IgD-negative memory B cell (primary cell): Measurements from ENCODE around the gene TCN1. TPM values are rescaled to one million over a fixed set of nuclear protein-coding genes. Genes with fewer than 3 reads are reported as not detected.
"Not testable (repeated sequence)": the region's sequence is repeated elsewhere in the genome, so short reads cannot be mapped to it uniquely, and the experiment has no call there.

Source experiments
- H3K27ac Mint-ChIP-seq, 3 donors: one replicate each; pipeline ENCODE4 v1.8.0; 2020 to 2022; ENCODE audit warnings: mild to moderate bottlenecking in 3 of 3, mixed read lengths in 3 of 3, moderate library complexity in 1 of 3
- H3K27me3 Mint-ChIP-seq: one replicate; pipeline ENCODE4 v1.8.0; 2021; ENCODE audit warnings: mixed read lengths
- H3K36me3 Mint-ChIP-seq: one replicate; pipeline ENCODE4 v1.8.0; 2020; ENCODE audit warnings: mild to moderate bottlenecking, mixed read lengths
- H3K4me1 Mint-ChIP-seq, 3 donors: one replicate each; pipeline ENCODE4 v1.8.0; 2020 to 2022; ENCODE audit warnings: mixed read lengths in 3 of 3, mild to moderate bottlenecking in 1 of 3
- H3K4me3 Mint-ChIP-seq, 4 donors: one replicate each; pipeline ENCODE4 v1.8.0; 2020 to 2022; ENCODE audit warnings: mild to moderate bottlenecking in 4 of 4, mixed read lengths in 4 of 4, moderate library complexity in 3 of 4
- H3K9me3 Mint-ChIP-seq, 3 donors: one replicate each; pipeline ENCODE4 v1.8.0; 2020 to 2021; ENCODE audit warnings: mixed read lengths in 3 of 3, mild to moderate bottlenecking in 1 of 3
- polyA plus RNA-seq: library from polyadenylated mRNA; unstranded; fragments of 300-500 nt; fragmentation: Illumina TruSeq; gene quantifications from one replicate; pipeline ENCODE4 v1.2.3, GENCODE V29; 2021

TCN1 gene, protein sequence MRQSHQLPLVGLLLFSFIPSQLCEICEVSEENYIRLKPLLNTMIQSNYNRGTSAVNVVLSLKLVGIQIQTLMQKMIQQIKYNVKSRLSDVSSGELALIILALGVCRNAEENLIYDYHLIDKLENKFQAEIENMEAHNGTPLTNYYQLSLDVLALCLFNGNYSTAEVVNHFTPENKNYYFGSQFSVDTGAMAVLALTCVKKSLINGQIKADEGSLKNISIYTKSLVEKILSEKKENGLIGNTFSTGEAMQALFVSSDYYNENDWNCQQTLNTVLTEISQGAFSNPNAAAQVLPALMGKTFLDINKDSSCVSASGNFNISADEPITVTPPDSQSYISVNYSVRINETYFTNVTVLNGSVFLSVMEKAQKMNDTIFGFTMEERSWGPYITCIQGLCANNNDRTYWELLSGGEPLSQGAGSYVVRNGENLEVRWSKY
- polyA plus RNA-seq = not detected

DNA sequence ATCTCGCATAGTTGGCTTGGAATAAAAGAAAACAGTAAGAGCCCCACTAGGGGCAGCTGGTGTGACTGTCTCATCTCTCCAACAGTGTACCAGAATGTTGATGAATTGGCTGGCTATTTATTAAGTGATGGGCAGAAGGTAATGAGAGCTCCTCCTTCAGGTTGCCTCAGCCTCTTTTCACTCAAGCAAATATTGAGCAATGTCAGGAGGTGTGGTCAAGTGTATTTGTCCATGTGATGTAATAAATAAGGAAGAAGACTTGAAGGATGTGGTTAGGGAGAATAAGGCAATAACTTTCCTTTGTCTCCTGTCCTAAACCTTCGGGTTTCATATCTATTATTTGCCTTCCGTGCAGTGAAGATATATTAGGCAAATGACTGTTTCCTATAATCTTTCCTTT lies at the start of gene TCN1:
TCN1 (minus strand) TSS at position 91 of the 400 bp plus-strand sequence; CDS start at position 74, 17 bp downstream.
- peaks cover 0 to 10% (median 2%) of the 10 kb centered on the region in 3 donors for H3K9me3 Mint-ChIP-seq
- H3K27ac Mint-ChIP-seq = no peak within 1 kb of the TSS
- no peak within 1 kb of the TSS for H3K4me3 Mint-ChIP-seq
- H3K4me1 Mint-ChIP-seq = no peaks in the 10 kb centered on the region
- no peaks in the 10 kb centered on the region for H3K36me3 Mint-ChIP-seq
- H3K27me3 Mint-ChIP-seq = peaks cover 8% of the 10 kb centered on the region

DNA sequence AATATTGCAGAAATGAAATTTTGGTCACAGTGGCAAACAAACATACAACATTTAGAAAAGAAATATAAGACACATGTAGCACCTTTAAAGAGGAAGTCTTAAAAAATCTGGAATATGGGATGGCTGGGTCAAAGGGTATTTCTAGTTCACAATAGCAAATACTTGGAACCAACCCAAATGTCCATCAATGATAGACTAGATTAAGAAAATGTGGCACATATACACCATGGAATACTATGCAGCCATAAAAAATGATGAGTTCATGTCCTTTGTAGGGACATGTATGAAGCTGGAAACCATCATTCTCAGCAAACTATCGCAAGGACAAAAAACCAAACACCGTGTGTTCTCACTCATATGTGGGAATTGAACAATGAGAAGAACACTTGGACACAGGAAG lies 37.3 kb upstream of the TCN1 start:
- not testable (repeated sequence) for H3K27me3 Mint-ChIP-seq, H3K4me1 Mint-ChIP-seq, H3K27ac Mint-ChIP-seq, H3K36me3 Mint-ChIP-seq, H3K9me3 Mint-ChIP-seq, H3K4me3 Mint-ChIP-seq

- no peaks in the 10 kb centered on the region for H3K36me3 Mint-ChIP-seq
- no peak overlapping the region for H3K4me3 Mint-ChIP-seq
- H3K9me3 Mint-ChIP-seq = peaks cover 0 to 4% (median 2%) of the 10 kb centered on the region in 3 donors
- H3K27ac Mint-ChIP-seq = no peak overlapping the region
- no peaks in the 10 kb centered on the region for H3K27me3 Mint-ChIP-seq
- H3K4me1 Mint-ChIP-seq = no peaks in the 10 kb centered on the region
Observed at GRCh38 chr11:59901306-59901705, 35.0 kb upstream of the TCN1 start.

- no peaks in the 10 kb centered on the region for H3K36me3 Mint-ChIP-seq
Observed at GRCh38 chr11:59900366-59901126, 34.3 kb upstream of the TCN1 start.

DNA sequence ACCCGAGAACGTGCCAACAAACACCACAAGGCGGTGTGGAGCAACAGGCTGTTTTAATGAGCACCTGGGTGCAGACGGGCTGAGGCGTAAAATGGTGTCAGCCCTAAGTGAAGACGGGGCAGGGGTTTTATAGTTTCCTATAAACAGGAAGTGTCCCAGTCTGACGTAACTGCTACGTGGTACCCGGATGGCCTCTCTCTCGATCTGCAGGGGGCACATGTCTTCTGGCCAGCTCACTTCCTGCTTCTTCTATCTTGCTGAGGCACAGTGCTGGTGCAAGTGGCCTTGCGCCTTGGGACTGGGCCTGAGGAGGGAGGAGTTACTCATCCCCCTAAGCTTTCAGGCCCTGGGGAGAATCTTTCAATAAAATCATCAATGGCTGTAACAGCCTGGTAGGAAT lies 33.2 kb upstream of the TCN1 start:
- H3K4me1 Mint-ChIP-seq = no peaks in the 10 kb centered on the region
- no peak overlapping the region for H3K4me3 Mint-ChIP-seq
- no peak overlapping the region for H3K27ac Mint-ChIP-seq
- no peaks in the 10 kb centered on the region for H3K36me3 Mint-ChIP-seq
- H3K27me3 Mint-ChIP-seq = peaks cover 4% of the 10 kb centered on the region
- peaks cover 0 to 4% (median 2%) of the 10 kb centered on the region in 3 donors for H3K9me3 Mint-ChIP-seq

More at GRCh38 chr11:59900366-59901126, 34.3 kb upstream of the TCN1 start:
- H3K4me3 Mint-ChIP-seq = no peak overlapping the region
- H3K27ac Mint-ChIP-seq = no peak overlapping the region
- peaks cover 0 to 4% (median 2%) of the 10 kb centered on the region in 3 donors for H3K9me3 Mint-ChIP-seq
- no peaks in the 10 kb centered on the region for H3K4me1 Mint-ChIP-seq
- H3K27me3 Mint-ChIP-seq = no peaks in the 10 kb centered on the region

- peaks cover 4% of the 10 kb centered on the region for H3K27me3 Mint-ChIP-seq
- H3K27ac Mint-ChIP-seq = no peak overlapping the region
- no peaks in the 10 kb centered on the region for H3K4me1 Mint-ChIP-seq
- peaks cover 0 to 4% (median 2%) of the 10 kb centered on the region in 3 donors for H3K9me3 Mint-ChIP-seq
- no peak overlapping the region for H3K4me3 Mint-ChIP-seq
- no peaks in the 10 kb centered on the region for H3K36me3 Mint-ChIP-seq
Observed at GRCh38 chr11:59898650-59899049, 32.4 kb upstream of the TCN1 start.

GRCh38 chr11:59898046-59898445 lies 31.8 kb upstream of the TCN1 start:
- Mint-ChIP-seq H3K36me3 (no peaks in the 10 kb centered on the region), H3K27ac (no peak overlapping the region), H3K27me3 (peaks cover 7% of the 10 kb centered on the region), H3K9me3 (peaks cover 0 to 4% (median 0%) of the 10 kb centered on the region in 3 donors), H3K4me3 (no peak overlapping the region), H3K4me1 (no peaks in the 10 kb centered on the region)

- Mint-ChIP-seq H3K36me3 (peaks cover 2% of the 10 kb centered on the region), H3K27me3 (peaks cover 10% of the 10 kb centered on the region), H3K9me3 (peaks cover 7 to 12% (median 9%) of the 10 kb centered on the region in 3 donors), H3K4me3 (no peak overlapping the region), H3K4me1 (no peaks in the 10 kb centered on the region), H3K27ac (no peak overlapping the region)
Observed at GRCh38 chr11:59894616-59895015, 28.3 kb upstream of the TCN1 start.

- Mint-ChIP-seq H3K36me3 (peaks cover 4% of the 10 kb centered on the region), H3K27ac (no peak overlapping the region), H3K4me1 (no peaks in the 10 kb centered on the region), H3K4me3 (no peak overlapping the region), H3K27me3 (peaks cover 10% of the 10 kb centered on the region), H3K9me3 (peaks cover 14 to 28% (median 27%) of the 10 kb centered on the region in 3 donors)
Observed at GRCh38 chr11:59891781-59892181, 25.5 kb upstream of the TCN1 start.

GRCh38 chr11:59887156-59887555 lies 20.9 kb upstream of the TCN1 start:
- H3K27ac Mint-ChIP-seq, H3K27me3 Mint-ChIP-seq, H3K36me3 Mint-ChIP-seq, H3K4me1 Mint-ChIP-seq, H3K4me3 Mint-ChIP-seq: not testable (repeated sequence)
- H3K9me3 Mint-ChIP-seq = peaks cover 14 to 35% (median 27%) of the 10 kb centered on the region in 3 donors

DNA sequence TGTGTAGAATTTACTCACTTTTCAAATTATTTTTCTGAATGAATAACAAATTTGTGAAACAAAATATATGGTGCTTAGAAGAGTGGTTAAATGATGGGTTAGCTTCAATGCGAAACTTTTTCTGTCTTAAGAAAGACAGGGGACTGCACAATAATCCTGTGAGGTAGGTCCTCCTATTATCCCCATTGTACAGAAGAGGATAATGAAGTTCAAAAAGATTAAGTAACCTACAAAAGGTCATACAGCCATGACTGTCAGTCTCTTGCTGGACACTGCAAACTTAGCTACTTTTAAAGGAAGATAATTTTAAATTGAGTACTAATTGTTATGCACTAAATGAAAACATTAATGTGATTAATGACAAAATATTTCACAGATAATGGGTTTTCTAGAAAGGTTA lies 17.3 kb upstream of the TCN1 start:
- H3K9me3 Mint-ChIP-seq = peaks cover 6 to 18% (median 9%) of the 10 kb centered on the region in 3 donors
- H3K27ac Mint-ChIP-seq = no peak overlapping the region
- H3K4me3 Mint-ChIP-seq = no peak overlapping the region
- H3K36me3 Mint-ChIP-seq = no peaks in the 10 kb centered on the region
- no peaks in the 10 kb centered on the region for H3K4me1 Mint-ChIP-seq
- H3K27me3 Mint-ChIP-seq = peaks cover 2% of the 10 kb centered on the region

GRCh38 chr11:59879567-59879966 lies 13.3 kb upstream of the TCN1 start:
- Mint-ChIP-seq H3K36me3 (no peaks in the 10 kb centered on the region), H3K4me1 (no peaks in the 10 kb centered on the region), H3K9me3 (no peaks in the 10 kb centered on the region), H3K27me3 (peaks cover 5% of the 10 kb centered on the region), H3K27ac (no peak overlapping the region), H3K4me3 (no peak overlapping the region)

GRCh38 chr11:59878575-59878974 lies 12.3 kb upstream of the TCN1 start, which contains the start of gene OOSP3:
Gene OOSP3 (plus strand): TSS chr11:59878782. CDS start chr11:59878809, 27 bp downstream.
- Mint-ChIP-seq H3K4me3 (no peak within 1 kb of the TSS), H3K9me3 (no peaks in the 10 kb centered on the region), H3K27ac (no peak within 1 kb of the TSS), H3K4me1 (no peaks in the 10 kb centered on the region), H3K27me3 (peaks cover 5% of the 10 kb centered on the region), H3K36me3 (no peaks in the 10 kb centered on the region)

GRCh38 chr11:59877784-59878183 lies 11.5 kb upstream of the TCN1 start:
- Mint-ChIP-seq H3K4me3 (no peak overlapping the region), H3K27me3 (peaks cover 5% of the 10 kb centered on the region), H3K36me3 (no peaks in the 10 kb centered on the region), H3K4me1 (no peaks in the 10 kb centered on the region), H3K27ac (no peak overlapping the region), H3K9me3 (no peaks in the 10 kb centered on the region)

DNA sequence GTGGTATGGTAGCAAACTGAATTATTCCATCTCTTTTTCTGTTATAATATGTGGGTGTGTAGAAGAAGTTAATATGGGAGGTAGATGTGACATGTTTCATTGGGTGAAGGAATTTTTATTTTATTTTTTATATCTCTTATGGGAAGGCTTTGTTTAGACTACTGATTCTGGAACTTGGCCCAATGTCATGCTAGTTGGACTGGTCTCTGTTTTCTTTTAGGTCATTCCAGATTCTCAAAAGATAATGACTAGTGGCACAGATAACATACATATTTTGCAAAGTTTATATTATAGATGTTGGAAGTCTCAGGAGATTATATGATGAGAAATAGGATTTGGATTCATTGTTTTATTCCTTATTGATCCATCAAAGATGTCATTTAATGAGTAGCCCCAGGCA lies 11.0 kb upstream of the TCN1 start:
- no peaks in the 10 kb centered on the region for H3K9me3 Mint-ChIP-seq
- no peaks in the 10 kb centered on the region for H3K4me1 Mint-ChIP-seq
- no peak overlapping the region for H3K4me3 Mint-ChIP-seq
- no peaks in the 10 kb centered on the region for H3K36me3 Mint-ChIP-seq
- peaks cover 5% of the 10 kb centered on the region for H3K27me3 Mint-ChIP-seq
- H3K27ac Mint-ChIP-seq = peak overlapping the region in 1 of 3 donors; percentile 13
